ENCODE results near the gene PACS2.

PACS2 gene

GRCh38 chr14:105412771-105413543 is 98.4 kb downstream of the PACS2 start:
- FAIRE-seq: no peak

GRCh38 chr14:105413544-105413886 is 99.0 kb downstream of the PACS2 start:
- FAIRE-seq: no peak

DNA sequence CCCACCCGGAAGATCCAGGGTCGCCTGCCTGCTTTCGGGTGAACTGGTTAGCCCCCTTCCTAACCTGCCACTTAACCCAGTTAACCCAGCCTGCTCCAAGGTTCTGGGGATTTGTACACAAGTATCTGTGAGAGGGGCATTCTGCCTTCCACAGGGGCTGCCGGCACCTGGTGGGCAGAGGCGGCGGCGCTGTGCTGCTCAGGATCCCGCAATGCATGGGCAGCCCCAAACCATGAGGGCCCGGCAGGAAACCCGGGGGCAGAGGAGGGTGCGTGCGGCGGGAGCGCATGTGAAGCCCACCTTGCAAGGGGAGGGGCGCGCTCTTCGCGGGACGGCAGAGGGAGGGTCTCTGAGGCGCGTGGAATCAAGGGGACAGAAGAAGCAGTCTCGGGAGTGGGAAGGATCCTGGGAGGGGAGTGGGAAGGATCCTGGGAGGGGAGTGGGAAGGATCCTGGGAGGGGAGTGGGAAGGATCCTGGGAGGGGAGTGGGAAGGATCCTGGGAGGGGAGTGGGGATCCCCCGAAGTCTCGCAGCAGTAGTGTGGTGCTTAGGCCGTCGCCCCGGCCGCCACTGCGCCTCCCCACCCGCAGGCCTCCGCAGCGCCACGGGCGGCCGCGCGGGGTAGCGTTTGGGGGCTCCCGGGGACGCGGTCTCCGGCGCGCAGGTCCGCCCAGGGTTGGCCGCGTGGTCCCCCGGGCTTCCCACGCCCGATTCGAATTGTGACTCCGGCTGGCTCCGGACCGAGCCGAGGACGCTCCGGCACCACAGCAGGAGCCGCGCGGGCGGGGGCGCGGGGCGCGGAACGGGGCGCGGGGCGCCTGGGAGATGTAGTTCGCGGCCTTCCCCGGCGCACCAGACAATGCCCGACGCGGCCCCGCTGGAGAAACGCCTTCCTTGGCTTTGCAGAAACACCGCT is 100.2 kb downstream of the PACS2 start:
- no peak for FAIRE-seq

GRCh38 chr14:105415481-105416428 is 101.2 kb downstream of the PACS2 start:
- FAIRE-seq: no peak

- no peak for FAIRE-seq
Observed at GRCh38 chr14:105416671-105417070, 102.1 kb downstream of the PACS2 start.

- no peak for FAIRE-seq
Observed at GRCh38 chr14:105417690-105418121, 103.2 kb downstream of the PACS2 start.

DNA sequence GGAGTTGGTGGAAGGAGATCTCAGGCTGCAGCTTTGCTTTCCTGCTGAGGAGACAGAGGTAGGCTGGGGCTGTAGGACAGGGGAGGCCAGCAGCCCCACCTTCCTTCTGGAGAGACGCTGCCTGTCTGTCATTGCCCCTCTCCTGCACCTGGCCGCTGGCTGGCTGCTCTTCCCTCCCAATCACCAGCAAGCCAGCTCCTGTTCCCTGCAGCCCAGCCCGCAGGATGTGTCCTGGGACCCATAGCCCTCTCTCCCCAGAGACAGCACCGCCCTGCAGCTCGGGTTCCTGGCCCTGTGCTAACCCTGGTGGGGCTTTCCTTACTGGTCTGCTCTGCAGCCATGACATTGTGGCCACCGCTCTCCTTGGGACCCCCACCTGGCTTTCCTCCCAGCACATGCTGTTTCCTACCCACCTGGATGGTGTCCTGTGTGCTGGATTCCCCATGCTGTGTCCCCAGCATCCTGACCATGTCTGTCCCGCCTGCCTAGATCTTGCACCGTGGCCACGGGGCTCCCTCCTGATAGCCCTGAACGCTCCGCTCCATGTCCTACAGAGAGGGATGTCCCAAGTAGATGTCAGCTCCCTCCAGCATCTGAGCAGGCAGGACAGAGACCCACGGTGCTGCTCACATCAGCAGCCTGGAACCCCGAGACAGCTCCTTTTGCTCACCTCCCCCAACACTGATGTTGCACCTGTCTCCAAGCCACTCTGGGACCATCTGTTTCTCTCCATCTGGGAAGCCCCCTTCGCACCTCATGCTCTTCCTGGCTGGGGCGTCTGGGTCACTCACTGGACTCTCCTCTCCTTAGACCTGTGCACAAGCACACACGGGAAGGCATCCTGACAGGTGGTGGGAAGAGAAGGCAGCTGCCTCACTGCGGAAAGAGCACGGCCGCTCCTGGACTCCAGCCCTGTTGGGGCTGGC is 104.0 kb downstream of the PACS2 start:
- no peak for FAIRE-seq

- no peak for FAIRE-seq
Observed at GRCh38 chr14:105419195-105420091, 104.9 kb downstream of the PACS2 start, which contains the start of gene MTA1. TSS of gene MTA1 (plus strand) at chr14:105419827. CDS start at chr14:105420036, 209 bp downstream.

DNA sequence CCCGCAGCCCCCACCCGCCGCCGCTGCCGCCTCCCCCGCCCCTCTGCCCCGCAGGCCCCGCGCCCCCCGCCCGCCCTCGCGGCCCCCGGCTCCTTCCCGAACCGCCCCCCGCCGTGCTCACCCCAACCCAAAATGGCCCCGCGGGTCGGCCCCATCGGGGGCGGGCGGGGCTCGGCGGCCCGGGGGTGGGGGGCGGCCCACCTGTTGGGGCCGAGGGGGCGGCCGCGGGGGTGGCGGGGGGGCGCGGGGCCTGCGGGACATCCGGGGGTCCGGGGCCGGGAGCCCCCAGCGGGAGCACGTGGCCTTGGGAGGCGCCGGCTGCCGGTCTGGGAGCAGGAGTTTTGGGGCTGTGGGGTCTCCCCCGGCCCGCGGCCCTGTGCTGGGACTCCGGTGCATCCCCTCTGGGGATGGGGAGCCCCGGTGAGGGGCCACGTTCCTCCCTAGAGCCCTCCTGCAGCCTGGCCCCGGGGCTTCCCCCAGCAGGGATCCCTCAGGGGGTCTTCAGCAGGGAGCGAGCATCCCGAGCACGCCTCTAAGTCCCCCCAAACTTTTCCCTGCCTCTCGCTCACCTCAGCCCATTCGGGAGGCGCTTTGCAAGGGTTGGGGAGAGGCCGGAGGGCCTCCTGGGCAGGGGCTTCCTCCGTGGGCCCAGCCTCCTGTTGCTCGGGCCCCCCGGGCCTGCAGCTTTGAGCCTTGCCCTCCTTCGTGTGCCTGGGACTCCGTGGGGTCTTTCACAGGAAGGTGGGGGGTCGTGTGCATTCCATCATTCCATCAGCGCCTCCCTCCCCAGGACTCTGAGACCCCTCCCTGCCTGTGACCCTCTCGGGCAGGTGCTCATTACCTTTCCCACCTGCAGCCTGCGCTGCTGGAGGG is 105.8 kb downstream of the PACS2 start:
- no peak for FAIRE-seq

GRCh38 chr14:105420974-105421674 is 106.6 kb downstream of the PACS2 start:
- no peak for FAIRE-seq

DNA sequence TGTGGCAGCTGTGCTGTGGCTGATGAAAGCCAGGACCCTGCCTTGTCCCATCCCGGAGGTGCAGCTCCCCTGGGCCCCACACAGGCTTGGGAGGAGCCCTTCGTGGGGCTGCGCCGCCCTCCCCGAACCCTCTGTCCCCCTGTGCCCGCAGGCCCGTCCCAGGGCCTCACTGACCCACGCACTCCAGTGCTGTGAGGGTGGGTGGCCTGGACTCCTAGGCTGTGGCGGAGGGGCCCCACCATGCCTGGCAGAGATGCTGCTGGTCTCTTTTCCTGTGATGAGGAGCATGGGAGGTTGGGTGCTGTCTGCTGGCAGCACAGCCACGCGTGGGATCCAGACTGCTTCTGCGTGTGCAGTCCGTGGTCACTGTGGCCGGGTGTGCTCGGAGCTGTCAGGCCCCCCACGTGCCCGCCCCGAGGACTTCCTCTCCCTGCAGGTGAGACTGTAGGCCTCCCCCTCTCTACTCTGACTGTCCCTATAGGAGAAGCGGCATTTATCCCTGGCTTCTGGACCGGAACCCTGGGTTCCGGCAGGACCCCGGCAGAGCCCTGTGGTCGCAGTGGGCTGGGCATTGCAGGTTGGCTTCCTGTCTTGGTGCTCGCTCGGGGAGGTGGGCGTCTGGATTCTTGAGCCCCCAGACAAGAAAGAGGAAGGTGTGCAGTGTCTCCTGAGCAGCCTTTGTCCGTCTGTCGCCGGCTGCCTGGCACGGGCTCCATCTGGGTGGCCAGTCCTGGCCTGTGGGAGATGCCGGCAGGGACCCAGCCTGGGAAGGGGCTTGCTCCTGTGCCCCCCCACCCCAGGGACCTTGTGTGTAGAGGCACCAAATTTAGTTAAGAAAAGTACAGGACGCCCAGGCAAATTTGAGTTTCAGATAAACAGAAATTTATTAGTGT is 107.4 kb downstream of the PACS2 start:
- FAIRE-seq: no peak

GRCh38 chr14:105422695-105423487 is 108.3 kb downstream of the PACS2 start:
- FAIRE-seq: no peak

- no peak for FAIRE-seq
Observed at GRCh38 chr14:105423488-105424195, 109.1 kb downstream of the PACS2 start.

DNA sequence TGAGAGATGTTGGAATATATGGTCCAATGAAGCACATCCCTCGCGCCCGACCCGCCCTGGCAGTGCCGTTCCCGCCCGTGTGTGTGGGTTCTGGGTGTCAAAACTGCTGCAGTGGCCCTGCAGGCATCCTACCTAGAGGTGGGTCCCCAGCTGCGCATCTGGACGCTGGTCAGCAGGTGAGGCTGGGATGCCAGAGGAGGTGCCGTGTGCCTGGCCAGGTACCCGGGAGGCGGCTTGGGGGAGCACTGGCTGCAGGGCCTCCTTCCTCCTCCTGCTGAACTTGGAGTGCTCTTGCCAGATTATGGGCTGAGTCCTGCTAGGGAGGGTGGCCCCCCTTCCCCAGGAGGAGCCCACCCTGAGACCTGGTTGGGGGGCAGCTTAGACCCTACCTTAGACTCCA is 110.3 kb downstream of the PACS2 start:
- no peak for FAIRE-seq

DNA sequence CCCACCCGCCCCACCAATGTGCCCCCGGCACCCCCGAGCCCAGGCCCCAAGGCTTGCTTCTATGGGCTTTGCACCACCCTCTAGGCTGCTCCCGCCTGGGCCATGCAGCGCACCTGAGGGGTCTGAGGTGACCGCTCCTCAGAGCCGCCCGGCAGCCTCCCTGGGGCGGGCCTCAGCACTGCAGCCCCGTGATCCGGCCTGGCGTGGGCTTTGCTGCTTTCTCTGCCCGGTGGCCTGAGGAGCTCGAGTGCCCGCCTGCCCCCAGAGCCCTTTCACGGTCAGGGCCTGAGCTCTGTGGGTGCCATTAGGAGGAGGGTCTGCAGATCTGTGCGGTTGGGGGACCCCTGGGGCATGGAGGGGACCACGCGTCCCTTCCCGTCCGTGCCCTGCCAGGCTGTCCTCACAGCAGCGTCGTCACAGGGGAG is 111.3 kb downstream of the PACS2 start:
- FAIRE-seq: no peak
